GM21786 (cell line): ENCODE measurements around the gene PLCB1.
"Not testable (repeated sequence)": the region's sequence is repeated elsewhere in the genome, so short reads cannot be mapped to it uniquely, and the experiment has no call there.

Experiments
- ATAC-seq: cut with Tn5 transposase; IDR thresholded peaks from one replicate; pipeline ENCODE4 v1.9.1; 2021; ENCODE audit not compliant: unreplicated experiment

The PLCB1 gene

DNA sequence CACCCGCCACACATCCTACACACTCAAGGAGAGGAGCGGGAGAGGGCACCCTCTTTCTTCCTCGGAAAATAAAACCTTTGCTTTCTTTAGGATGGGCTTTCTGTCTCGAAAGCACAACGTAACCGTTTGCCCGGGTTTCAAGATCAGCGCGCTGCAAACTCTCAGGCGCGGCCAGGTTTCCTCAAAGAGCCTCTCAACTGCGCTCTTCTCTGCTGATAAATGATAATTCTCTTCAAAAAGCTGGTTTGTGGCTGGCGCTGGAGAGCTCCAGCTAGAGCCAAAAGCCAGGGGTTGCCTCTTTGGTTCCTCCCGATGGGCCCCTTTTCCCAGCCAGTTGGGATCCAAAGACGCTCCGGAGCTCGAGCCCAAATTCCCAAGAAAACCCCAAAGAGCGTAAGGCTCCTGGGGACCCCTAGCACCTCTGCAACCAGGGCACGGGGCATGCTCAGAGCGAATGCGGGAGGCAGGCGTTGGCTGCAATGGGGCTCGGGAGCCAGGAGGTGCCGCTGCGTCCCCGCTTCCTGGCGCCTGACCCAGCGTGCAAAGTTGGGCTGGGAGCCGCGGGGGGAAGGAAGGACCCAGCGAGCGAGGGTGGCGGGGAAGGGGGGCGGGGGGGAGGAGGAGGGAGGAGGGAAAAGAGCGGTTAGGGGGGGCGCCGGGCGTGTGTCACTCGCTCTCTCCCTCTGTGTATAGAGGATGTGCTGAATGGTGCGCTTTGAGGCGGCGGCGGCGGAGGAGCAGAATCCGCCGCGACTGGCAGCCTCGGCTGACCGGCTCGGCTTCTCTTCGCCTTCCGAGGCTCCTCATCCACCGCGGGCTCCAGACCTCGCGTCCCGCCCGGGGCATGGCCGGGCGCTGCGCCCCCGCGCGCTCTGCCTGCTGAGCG, at the start of gene PLCB1:
Gene PLCB1, plus strand, starts transcription at position 669 of the 886 bp plus-strand sequence. CDS start 386 bp downstream, outside the sequence.
- ATAC-seq = peak; percentile 70

DNA sequence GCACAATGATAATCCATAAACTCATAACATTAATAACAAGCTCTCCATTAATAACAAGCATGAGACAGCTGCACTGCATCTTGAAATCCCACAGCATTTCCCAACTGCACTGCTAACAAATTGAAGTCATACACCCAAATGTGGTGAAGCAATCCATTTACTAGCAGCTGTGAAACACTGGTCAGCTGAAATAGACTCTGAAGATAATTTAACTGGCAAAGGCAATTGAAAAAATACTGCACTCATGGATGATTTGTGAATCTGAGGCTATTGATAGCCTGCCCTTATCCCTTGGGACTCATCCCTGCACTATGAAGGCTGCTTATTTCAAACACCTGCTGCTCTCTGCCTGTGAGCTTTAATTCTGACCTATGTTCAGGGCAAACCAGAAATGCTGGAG, 49.1 kb upstream of the PLCB1 start:
- no peak for ATAC-seq

DNA sequence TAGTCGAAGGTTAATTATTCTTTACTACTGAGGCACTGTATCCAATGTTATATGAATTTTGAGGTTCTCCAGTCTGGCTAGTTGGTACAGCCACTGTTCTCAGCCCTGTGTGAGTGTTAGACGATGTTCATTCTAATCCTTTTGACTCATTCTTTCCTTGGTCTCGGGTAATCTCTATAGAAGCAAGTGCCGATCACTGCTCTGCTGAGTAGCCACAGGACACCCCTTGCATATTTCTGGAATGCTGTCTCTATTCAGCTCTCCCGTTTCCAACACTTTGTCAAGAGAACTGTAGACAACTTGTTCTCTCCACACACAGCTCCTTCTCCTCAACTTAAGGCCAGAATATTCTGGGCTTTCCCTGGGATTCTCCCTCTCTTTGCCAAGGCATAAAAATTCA, 42.4 kb upstream of the PLCB1 start:
- ATAC-seq = no peak

DNA sequence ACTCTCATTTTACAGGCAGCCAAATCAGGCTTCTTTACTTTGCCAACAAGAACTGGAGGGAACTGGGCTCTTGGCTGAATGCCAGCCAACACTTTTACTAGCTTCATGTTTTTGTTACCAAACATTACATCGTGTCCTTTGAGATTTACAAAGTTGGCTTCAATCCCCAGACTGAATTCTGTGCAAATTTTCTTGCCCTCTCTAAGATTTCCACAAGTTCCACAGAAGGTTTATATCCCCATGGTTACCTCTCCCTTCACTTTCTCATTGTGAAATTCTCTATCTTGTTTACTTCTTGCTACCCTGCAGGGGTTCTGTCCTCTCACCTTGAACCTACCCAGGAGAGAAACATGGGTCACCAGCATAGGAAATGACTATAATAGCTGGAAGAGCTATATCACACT, 37.6 kb upstream of the PLCB1 start:
- no peak for ATAC-seq

DNA sequence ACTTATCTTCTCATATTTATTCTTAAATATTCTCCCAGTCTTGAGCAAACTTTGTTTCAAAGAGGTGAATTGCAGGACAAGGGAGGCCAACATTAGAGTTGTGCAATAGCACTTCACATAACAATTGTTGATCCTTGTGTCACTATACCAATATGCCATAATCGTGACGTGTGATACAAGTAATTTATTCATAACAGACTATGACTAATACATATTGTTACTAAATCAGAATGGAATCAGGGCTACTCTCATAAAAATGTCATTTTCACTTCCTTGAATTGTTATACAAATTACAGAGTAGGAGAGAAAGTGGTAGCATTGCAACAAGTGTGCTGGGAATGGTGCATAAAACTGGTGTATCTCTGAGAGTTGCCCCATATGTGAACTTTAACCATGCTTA, 37.2 kb upstream of the PLCB1 start:
- ATAC-seq = no peak

DNA sequence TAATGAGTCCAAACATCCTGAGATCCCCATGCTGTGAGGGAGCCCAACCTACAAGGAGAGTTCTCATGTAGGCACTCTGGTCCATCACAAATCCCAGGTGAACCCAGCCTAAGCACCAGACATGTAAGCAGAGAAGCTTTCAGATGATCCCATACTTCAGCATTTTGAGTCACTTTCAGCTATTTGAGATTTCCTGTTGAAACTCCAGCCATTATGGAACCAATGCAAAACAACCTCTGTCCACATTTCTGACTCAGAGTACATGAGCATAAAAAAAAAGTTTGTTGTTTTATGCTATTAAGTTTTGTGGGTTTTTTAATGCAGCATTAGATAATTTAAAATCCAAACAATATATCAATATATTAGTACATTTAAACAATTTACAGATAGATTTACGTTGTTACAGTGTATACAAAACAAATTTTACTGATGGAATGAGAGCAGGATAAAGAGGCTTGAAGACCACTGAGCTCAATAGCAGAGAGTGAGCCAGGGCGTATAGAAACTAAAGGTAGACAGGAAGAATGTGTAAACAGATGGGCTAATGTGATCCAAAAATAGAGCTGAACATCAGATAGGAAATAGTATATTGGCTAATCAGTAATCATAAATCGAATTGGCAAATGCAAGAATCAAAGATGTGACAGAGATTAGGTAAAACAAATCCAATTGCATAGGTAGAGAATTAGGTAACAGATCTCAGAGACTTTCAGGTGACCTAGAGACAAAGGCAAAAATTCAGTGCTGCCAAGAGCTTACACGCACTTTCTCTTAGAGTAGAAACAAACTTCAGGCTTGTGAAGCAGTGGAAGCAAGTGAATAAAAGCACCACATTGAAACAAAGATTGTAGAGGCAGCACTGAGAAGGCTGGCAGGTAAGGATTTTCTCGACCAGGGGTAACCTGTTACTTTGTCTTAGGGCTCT, 36.2 kb upstream of the PLCB1 start:
- no peak for ATAC-seq

DNA sequence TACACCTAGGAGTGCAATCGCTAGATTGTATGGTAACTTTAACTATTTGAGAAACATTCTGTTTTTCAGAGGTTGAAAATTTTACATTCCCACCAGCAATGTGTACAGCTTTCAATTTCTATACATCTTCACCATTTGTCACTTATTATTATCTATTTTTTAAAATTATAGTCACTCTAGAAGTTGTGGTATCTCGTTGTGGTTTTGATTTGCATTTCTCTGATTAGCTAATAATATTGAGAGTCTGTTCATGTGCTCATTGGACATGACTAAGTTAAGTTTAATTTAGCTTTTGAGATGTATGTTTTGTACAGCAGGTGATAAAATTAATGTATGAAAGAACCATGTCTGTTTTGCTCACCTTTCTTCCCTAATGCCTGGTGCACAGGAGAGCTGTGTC, 34.8 kb upstream of the PLCB1 start:
- no peak for ATAC-seq

DNA sequence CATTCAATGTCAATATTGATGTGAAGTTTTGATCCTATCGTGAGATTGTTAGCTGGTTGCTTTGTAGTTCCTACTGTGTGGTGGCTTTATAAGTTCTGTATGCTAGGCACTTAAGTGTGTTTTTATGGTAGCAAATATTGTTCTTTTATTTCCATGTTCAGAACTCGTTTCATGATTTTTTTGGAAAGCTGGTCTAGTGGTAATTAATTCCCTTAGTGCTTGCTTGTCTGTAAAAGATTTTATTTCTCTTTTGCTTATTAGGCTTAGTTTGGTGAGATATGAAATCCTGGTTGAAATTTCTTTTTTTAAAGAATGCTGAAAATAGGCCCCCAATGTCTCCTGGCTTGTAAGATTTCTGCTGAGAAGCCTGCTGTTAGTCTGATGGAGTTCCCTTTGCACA, 27.8 kb upstream of the PLCB1 start:
- no peak for ATAC-seq

DNA sequence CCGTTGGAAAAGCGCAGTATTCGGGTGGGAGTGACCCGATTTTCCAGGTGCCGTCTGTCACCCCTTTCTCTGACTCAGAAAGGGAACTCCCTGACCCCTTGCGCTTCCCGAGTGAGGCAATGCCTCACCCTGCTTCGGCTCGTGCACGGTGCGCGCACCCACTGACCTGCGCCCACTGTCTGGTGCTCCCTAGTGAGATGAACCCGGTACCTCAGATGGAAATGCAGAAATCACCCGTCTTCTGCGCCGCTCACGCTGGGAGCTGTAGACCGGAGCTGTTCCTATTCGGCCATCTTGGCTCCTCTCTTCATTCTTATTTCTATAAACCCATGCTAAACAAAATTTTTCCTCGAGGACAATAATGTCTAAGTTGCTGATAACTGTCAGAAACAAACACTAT, 17.5 kb upstream of the PLCB1 start:
- ATAC-seq = not testable (repeated sequence)

DNA sequence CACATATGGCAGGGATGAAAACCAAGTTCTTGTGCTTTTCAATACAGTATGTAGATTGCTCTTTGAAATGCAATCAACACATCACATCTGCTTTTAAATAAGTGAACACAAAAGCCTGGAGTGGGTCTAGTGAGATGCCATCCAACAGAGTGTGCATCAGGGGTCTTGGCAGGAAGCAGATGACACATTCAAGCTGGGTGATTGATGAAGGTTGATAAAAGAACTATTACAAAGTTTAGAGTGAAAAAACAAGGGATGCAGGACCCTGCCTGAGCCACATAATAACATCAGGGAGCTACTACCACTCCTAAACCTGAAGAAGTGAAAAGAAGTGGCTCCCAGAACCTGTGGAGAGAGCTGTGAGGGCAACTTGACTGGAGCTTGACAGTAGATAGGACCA, 16.6 kb upstream of the PLCB1 start:
- ATAC-seq = no peak

DNA sequence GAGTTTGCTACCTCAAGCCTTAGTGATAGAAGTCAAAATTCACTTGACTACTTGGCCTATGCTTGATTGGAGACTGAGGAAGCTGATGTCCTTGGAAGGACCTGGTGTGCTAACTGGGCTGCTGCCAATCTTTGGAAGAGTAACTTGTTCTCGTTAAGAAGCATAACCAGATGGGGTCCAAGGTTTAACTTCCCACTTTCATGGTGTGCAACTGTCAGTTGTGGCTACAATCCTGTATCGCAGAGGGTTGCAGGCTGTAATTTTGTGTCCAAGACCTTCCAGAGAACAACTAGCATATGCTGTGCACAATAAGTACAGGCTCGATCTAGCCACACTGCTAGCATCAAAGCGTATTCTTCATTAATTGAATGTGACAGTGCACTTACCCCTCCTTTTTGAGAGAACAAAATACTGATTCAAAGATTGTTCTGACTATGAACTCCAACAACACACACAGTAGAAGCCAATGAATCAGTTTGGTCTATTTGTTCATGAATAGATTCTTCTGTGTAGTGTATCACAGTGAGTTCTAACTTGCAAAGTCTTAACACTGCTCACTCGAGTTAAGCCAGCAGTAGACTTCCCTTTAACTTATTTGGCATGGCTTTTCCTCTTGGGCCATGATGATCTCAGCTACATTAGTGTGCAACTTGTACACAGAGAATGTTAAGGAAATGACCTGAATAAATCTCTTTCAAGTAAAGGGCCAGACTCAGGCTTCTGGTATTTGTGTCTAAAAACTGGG, 15.8 kb upstream of the PLCB1 start:
- no peak for ATAC-seq

DNA sequence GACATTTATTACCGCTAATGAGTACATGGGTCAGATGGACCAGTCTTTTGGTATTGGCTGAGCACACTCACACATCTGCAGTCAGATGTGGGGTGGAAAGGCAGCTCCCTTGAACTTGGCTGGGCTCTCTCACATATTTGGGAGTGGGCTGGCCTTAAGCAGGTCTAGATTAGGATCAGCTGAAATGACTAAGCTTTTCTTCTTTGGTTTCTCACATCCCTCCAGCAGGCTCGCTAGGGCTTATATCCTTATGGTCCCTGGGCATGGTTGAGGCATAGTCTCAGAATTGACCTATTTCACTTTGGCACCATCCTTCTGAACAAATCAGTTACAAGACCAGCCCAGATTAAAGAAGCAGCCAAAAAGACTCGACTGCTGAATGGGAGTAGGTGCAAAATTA, 14.4 kb upstream of the PLCB1 start:
- ATAC-seq = no peak

DNA sequence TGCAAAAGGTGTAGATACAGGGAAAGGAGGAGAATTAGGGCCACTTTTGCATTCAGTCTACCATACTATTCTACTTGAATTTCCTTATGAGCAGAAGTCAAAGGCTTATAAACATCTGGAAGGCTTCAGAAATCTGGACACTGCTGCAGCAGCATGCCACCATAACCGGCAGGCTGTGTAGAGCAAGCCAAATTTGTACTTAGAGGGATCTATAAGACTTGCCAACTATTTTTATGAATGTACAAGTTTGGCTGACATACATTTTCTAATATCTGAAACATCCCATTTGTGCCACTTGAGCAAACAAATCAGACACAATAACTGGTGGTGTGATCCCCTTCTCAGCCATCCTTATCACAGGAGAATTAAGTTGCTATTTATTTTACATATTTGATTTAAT, 14.0 kb upstream of the PLCB1 start:
- ATAC-seq = no peak

DNA sequence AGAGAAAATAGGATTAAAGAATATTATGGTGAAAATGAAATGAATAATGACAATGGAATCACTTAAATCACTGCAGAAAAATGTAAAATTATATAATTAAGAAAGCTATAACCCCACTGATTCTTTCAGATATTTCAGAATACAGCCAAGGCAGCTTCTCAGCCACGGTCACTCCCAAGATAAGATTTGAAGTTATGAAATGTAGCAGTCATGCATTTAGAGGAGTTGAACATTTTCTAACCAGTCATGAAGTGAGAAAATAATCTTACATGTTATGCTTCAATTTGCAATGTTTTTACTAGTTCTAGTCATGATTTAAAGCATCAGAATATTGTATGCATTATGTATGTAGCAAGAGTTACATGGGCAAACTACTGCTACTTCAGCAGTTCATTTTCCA, 13.3 kb upstream of the PLCB1 start:
- no peak for ATAC-seq

DNA sequence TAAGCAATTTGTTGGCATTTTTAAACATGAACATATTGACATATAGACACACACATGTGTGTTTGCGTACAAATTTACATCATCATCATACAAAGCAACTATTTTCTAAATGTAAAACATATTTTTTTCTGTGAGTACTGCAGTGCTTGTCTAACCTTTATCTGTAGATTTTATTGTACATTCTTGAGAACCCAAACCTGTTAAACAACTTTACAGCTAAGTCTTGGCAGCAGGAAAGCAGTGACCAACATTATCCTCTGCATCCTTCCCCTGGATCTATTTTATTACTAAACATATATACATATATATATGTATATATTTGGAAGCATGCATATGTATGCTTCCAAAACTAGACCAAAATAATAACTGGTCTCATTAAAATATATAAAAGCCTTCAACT, 10.4 kb upstream of the PLCB1 start:
- no peak for ATAC-seq

DNA sequence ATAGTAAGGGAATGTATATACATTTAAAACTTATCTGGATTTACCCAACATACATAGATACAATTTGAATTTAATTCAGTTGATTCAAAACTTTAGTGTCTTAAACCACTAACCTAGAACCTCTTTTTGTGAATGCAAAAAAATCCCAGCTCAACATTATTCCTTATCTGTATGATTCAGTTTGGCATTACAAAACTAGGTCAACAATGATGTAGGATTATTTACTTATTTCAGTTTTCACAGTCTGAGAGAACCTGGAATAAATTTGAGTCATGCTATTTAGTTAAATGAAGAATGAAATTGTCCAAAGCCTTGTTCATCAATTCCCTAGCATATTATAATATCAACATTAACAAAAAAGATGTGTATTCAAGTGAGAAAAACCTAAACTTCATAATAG, 7.4 kb upstream of the PLCB1 start:
- no peak for ATAC-seq

DNA sequence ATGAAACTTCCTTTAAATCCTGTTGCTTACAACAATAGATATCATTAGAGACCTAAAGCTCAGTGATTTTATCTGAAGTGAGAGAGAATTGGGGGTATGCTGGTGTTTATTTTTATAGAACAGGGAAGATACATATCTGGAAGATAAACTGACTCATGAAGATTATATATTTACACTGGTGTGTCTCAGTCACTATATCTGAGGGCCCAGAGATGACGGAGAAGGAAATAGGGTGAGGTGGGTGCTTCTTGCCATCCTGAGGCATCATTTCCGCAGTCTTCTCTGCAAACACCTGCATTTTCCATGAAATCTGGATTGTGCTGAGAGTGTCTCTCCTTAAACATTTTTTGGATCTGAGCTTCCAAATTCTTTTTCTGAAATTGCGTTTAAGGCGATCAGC, 5.9 kb upstream of the PLCB1 start:
- no peak for ATAC-seq

DNA sequence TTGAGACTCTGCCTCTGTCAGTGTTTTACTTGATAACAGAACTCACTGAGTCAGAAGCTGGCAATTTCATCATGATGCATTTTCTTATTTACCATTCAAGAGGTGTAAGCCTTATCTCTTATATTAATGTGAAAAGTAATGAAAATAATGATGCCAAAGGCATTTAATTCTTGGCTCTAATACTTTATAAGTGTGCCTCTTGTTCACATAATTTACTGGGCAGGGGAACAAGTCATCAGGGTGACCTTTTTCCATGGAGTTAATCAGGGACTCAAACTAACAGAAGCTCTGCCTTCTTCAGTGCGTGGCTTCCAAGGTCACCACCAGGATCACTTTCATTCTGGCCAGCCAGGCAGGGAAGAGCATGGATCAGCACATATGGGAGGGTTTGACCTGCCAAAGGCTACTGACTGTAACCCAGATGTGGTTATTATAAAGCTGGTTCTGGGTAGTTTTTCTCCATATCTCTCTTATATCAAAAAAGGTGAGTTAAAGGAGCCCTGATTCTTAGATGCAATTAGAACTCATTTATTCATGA, 5.2 kb upstream of the PLCB1 start:
- no peak for ATAC-seq

DNA sequence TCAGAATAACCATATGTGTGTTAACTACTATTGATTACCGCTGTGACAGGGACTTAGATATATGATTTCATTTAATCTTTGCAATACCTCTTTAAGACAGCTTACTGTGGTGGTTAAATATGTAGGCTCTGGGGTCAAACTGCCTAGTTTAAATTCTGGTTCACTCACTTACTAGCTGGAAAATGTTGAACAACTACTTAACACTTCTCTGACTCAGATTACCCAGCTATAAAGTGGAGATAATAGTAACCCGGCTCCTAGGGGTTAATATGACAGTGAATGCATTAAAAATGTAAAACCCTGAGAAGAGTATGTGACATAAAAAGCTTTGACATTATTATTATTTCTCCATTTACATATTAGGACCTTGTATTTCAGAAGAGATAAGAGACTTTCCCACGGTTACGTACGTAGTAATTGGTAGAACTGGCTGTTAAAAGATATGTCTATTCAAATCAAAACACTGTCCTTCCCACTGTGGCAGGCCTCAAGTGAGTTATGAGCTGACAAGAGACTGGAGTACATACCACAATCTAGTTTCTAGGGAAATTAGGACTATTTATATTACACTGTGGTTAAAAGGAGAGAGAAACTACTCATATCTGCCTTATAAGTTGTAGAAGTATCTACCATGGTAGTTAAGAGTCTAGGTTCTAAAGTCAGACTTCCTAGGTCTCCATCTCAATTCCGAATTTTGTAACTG, 4.4 kb upstream of the PLCB1 start:
- peak; percentile 51 for ATAC-seq

DNA sequence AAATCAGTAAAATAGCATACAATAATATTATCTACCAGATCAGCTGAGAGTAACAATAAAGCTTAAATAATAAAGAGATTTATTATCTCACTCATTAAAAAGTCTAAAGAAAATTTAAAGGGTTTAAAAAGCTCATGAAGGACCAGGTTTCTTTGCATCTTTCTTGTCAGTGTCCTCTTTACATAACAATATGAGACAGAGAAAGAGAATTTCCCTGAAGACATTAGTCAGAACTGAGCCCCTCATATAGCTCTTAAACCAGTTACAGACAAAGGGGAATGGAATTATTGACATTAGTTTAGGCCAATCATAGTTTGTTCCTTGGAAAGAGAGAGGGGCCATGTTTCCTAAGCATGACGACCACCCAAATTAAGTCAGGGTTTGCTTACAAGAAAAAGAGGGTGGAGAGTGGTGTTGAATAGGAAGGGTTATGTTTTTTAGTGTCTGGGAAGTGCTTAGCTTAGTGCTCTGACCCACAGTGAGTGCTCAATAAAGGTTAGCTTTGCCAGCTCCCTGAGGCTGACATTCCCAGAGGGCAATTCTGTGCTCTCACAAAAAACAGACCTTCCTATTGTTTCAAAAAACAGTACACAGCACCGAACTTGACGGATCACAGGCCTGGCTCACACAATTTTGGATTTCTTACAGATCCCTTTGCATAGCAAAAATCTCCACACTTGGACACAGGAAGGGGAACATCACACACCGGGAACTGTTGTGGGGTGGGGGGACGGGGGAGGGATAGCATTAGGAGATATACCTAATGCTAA, 3.6 kb upstream of the PLCB1 start:
- ATAC-seq = no peak
